ENCODE measurements around the gene ATF7. TPM values are rescaled to one million over a fixed set of nuclear protein-coding genes. Genes with fewer than 3 reads are reported as not detected.

Gene ATF7
- polyA plus RNA-seq, 2 of the 4 experiments (the other 2 are of a cell fraction): 22.9 to 38.9 TPM

- 82% methylated on average over 5 of the region's 5 CpGs for WGBS (ENCODE audit: missing lambda C conversion rate)
- CTCF ChIA-PET: interaction anchor here (0.6 to 1.0 kb wide), 4 partner anchors 9 to 143 kb away, joined by 3 to 5 read pairs (median 3); no protein-coding TSS in a partner anchor
- FAIRE-seq (no peak), DNase-seq (ENCODE audit: low read depth in 1 of 2, low spot score in 1 of 2) (no peak), ATAC-seq (0 out of 6 replicates have a peak, but pooled peaks of 1 of the 2 experiments have one; percentile 34)
- no peak overlapping the region for H3K27ac ChIP-seq
- no peak overlapping the region for H3K4me3 ChIP-seq
- POLR2A ChIA-PET: no interaction called here
- H3K4me1 ChIP-seq: peaks cover 21% of the 10 kb centered on the region
- no peak overlapping the region for H3K4me2 ChIP-seq
- H3K9me3 ChIP-seq: no peaks in the 10 kb centered on the region
- TF ChIP-seq BHLHE40 (IDR thresholded peaks at IDR 0.05; ENCODE audit: low read depth, low read length): no peak
- no peak for TF ChIP-seq RAD21 (conservative IDR thresholded peaks at IDR 0.05 in 1 of 2, IDR thresholded peaks at IDR 0.05 in 1 of 2)
- no peak for TF ChIP-seq KDM1A (IDR thresholded peaks at IDR 0.05; ENCODE audit: low read depth)
- TF ChIP-seq MAFK (IDR thresholded peaks at IDR 0.05; ENCODE audit: partially characterized antibody): no peak
- TF ChIP-seq, protein P1, sequence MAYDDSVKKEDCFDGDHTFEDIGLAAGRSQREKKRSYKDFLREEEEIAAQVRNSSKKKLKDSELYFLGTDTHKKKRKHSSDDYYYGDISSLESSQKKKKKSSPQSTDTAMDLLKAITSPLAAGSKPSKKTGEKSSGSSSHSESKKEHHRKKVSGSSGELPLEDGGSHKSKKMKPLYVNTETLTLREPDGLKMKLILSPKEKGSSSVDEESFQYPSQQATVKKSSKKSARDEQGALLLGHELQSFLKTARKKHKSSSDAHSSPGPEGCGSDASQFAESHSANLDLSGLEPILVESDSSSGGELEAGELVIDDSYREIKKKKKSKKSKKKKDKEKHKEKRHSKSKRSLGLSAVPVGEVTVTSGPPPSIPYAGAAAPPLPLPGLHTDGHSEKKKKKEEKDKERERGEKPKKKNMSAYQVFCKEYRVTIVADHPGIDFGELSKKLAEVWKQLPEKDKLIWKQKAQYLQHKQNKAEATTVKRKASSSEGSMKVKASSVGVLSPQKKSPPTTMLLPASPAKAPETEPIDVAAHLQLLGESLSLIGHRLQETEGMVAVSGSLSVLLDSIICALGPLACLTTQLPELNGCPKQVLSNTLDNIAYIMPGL (CRISPR knock-in tag; IDR thresholded peaks at IDR 0.05; ENCODE audit: borderline replicate concordance): no peak
- TF ChIP-seq, protein P2, sequence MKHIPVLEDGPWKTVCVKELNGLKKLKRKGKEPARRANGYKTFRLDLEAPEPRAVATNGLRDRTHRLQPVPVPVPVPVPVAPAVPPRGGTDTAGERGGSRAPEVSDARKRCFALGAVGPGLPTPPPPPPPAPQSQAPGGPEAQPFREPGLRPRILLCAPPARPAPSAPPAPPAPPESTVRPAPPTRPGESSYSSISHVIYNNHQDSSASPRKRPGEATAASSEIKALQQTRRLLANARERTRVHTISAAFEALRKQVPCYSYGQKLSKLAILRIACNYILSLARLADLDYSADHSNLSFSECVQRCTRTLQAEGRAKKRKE (CRISPR knock-in tag; IDR thresholded peaks at IDR 0.05; ENCODE audit: low read depth): no peak
- no peak for TF ChIP-seq RFX5 (IDR thresholded peaks at IDR 0.05)
- TF ChIP-seq FOSB (CRISPR knock-in tag; IDR thresholded peaks at IDR 0.05): no peak
- TF ChIP-seq RCOR1 (IDR thresholded peaks at IDR 0.05; ENCODE audit: low read depth, low read length): no peak
- no peak for TF ChIP-seq USF2 (IDR thresholded peaks at IDR 0.05)
- TF ChIP-seq EP300 (IDR thresholded peaks at IDR 0.05): no peak
- no peak for TF ChIP-seq MYC (IDR thresholded peaks at IDR 0.05; ENCODE audit: borderline replicate concordance, low read length)
- TF ChIP-seq HDAC2 (IDR thresholded peaks at IDR 0.05): no peak
- TF ChIP-seq PHF8 (IDR thresholded peaks at IDR 0.05; ENCODE audit: borderline replicate concordance, low read depth): no peak
- no peak for TF ChIP-seq MAZ (IDR thresholded peaks at IDR 0.05; ENCODE audit: borderline replicate concordance, low read depth, low read length)
- TF ChIP-seq EHF (CRISPR knock-in tag; IDR thresholded peaks at IDR 0.05): no peak
- TF ChIP-seq, protein P3, sequence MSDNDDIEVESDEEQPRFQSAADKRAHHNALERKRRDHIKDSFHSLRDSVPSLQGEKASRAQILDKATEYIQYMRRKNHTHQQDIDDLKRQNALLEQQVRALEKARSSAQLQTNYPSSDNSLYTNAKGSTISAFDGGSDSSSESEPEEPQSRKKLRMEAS (IDR thresholded peaks at IDR 0.05): no peak
- no peak for TF ChIP-seq CBX2 (IDR thresholded peaks at IDR 0.05; ENCODE audit: borderline replicate concordance, low read depth)
- no peak for TF ChIP-seq RNF2 (IDR thresholded peaks at IDR 0.05; ENCODE audit: borderline replicate concordance, low read depth)
- no peak for TF ChIP-seq EHMT2 (IDR thresholded peaks at IDR 0.05; ENCODE audit: low read depth)
Observed at GRCh38 chr12:53579545-53579955, 46.6 kb downstream of the ATF7 start.

- DNase-seq (ENCODE audit: low read depth in 1 of 2, low spot score in 1 of 2) (no peak), ATAC-seq (no peak), FAIRE-seq (no peak)
- H3K4me2 ChIP-seq: no peak overlapping the region
- POLR2A ChIA-PET: no interaction called here
- WGBS (ENCODE audit: missing lambda C conversion rate): 84% methylated on average over 5 of the region's 5 CpGs
- no peak overlapping the region for H3K4me3 ChIP-seq
- peaks cover 23% of the 10 kb centered on the region for H3K4me1 ChIP-seq
- CTCF ChIA-PET: interaction anchor here (0.6 to 1.3 kb wide), 7 partner anchors 10 to 1499 kb away, joined by 3 to 5 read pairs (median 3); partner anchors contain the start of gene ATP5MC2
- TF ChIP-seq, protein P4, sequence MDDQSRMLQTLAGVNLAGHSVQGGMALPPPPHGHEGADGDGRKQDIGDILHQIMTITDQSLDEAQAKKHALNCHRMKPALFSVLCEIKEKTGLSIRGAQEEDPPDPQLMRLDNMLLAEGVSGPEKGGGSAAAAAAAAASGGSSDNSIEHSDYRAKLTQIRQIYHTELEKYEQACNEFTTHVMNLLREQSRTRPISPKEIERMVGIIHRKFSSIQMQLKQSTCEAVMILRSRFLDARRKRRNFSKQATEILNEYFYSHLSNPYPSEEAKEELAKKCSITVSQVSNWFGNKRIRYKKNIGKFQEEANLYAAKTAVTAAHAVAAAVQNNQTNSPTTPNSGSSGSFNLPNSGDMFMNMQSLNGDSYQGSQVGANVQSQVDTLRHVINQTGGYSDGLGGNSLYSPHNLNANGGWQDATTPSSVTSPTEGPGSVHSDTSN (IDR thresholded peaks at IDR 0.05): no peak
- TF ChIP-seq SMC3 (IDR thresholded peaks at IDR 0.05): no peak
- TF ChIP-seq RCOR1 (IDR thresholded peaks at IDR 0.05; ENCODE audit: low read depth, low read length): no peak
- TF ChIP-seq NFE2L2 (conservative IDR thresholded peaks at IDR 0.05; ENCODE audit: low read length): no peak
- TF ChIP-seq, protein P5, sequence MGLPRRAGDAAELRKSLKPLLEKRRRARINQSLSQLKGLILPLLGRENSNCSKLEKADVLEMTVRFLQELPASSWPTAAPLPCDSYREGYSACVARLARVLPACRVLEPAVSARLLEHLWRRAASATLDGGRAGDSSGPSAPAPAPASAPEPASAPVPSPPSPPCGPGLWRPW (IDR thresholded peaks at IDR 0.05): no peak
- no peak for TF ChIP-seq NPAS2 (CRISPR knock-in tag; IDR thresholded peaks at IDR 0.05; ENCODE audit: borderline replicate concordance)
- TF ChIP-seq MAZ (IDR thresholded peaks at IDR 0.05; ENCODE audit: borderline replicate concordance, low read depth, low read length): no peak
- no peak for TF ChIP-seq JUN (IDR thresholded peaks at IDR 0.05)
- H3K9me3 ChIP-seq: no peaks in the 10 kb centered on the region
- H3K27ac ChIP-seq: no peak overlapping the region
Observed at GRCh38 chr12:53578783-53579182, 47.4 kb downstream of the ATF7 start.
